OCI-LY1 (cell line): ENCODE results near the gene BTBD9.

Source experiments
- CTCF ChIP-seq: fragments of 200-600 bp; sonication (generic), shearing (Covaris generic); IDR thresholded peaks from 2 replicates; pipeline ENCODE4 v1.5.1; 2017; ENCODE audit warnings: mild to moderate bottlenecking, antibody characterized with exemption, low read length, moderate library complexity, mixed read lengths
- EZH2 ChIP-seq: fragments of 200-600 bp; sonication (generic), shearing (Covaris generic); IDR thresholded peaks from 2 replicates; pipeline ENCODE4 v1.8.0; 2017; ENCODE audit warnings: borderline replicate concordance, mixed run types, mild to moderate bottlenecking, antibody characterized with exemption, low read length, moderate library complexity, mixed read lengths

- TF ChIP-seq CTCF (no peak), EZH2 (no peak)
These were observed 475.0 kb downstream of the BTBD9 start for GRCh38 chr6:38164671-38165108.
